Tibial artery (tissue), 4 donors: ENCODE measurements around the gene TMEM44.
A peak's percentile ranks its signal among the peaks of the same experiment; 100 is the strongest.
"Not testable (repeated sequence)": the region's sequence is repeated elsewhere in the genome, so short reads cannot be mapped to it uniquely, and the experiment has no call there.

ENCODE experiments used
- DNase-seq, 2 donors: peaks; one replicate each; pipeline ENCODE4 v3.0.0-alpha.2; 2019
- H3K27ac ChIP-seq, 2 donors: fragments of 200-600 bp; sonication (generic) in 1 of 2; 1 replicate in 1 of 2; 2 replicates in 1 of 2; pipeline ENCODE4 v1.5.1; 2018 to 2019; ENCODE audit warnings: mild to moderate bottlenecking in 1 of 2
- H3K27me3 ChIP-seq, 2 donors: fragments of 200-600 bp; sonication (generic) in 1 of 2; one replicate each; pipeline versions ENCODE4 v1.5.1 to v1.6.0; 2016 to 2019
- H3K36me3 ChIP-seq, 3 donors: fragments of 200-600 bp; sonication (generic) in 2 of 3; one replicate each; pipeline ENCODE4 v1.5.1; 2016 to 2019; ENCODE audit warnings: mild to moderate bottlenecking in 2 of 3
- H3K4me1 ChIP-seq, 4 donors: fragments of 200-600 bp; sonication (generic) in 2 of 4; 1 replicate in 3 of 4; 2 replicates in 1 of 4; pipeline ENCODE4 v1.5.1; 2016 to 2019
- H3K4me3 ChIP-seq, 2 donors: fragments of 200-600 bp; sonication (generic) in 1 of 2; 1 replicate in 1 of 2; 2 replicates in 1 of 2; pipeline ENCODE4 v1.5.1; 2018 to 2019; ENCODE audit warnings: mild to moderate bottlenecking in 2 of 2
- H3K9me3 ChIP-seq, 3 donors: fragments of 200-600 bp; sonication (generic) in 1 of 3; one replicate each; pipeline ENCODE4 v1.5.1; 2016 to 2019
- CTCF ChIP-seq, 2 experiments: fragments of 200-600 bp in 1 of 2; fragments of 450-650 bp in 1 of 2; IDR thresholded peaks; one replicate each; pipeline ENCODE4 v1.5.1; 2017 to 2019; ENCODE audit warnings: antibody characterized with exemption in 2 of 2, mild to moderate bottlenecking in 1 of 2, moderate library complexity in 1 of 2
- intact Hi-C: fragments of 100-400 bp; cut with DNase I; formaldehyde crosslinking; loops from one replicate; pipeline ENCODE4 v1.15.0; 2023; ENCODE audit warnings: low total_unique reads

Gene TMEM44

DNA sequence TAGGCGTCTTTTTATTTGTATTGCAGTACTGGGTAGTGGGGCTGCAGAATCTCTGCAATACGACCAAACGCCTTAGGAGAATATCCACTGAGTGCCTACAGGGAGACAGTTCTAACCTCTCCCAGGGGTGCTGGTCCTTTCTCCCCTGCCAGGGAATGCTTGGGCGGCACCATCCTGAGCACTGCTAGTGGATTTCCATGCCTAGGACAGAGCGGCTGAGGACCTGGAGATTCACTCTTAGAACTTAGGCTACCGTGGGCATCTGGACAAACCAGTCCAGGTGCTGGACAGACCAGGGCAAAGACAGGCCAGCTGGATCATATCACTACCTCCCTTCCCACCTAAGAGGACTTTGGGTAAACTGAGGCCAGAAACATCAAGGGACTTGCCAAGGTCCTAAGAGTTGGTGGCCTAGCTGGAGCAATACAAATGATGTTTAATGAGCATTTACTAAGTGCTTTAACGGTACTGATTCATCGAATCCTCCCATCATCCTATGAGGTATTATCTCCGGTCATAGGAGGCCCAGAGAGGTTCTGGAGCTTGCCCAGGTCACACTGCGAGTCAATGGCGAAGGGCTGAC lies 902 bp downstream of the TMEM44 start:
- no peaks in the 10 kb centered on the region for H3K27me3 ChIP-seq
- peak in 1 of 2 donors; percentile 49 for DNase-seq
- H3K9me3 ChIP-seq, result no peaks in the 10 kb centered on the region
- no peak for TF ChIP-seq CTCF (IDR thresholded peaks at IDR 0.05)
- peaks cover 0 to 9% (median 2%) of the 10 kb centered on the region in 4 donors for H3K4me1 ChIP-seq
- H3K36me3 ChIP-seq, result no peaks in the 10 kb centered on the region
- intact Hi-C loops, result no loop called here
- no peak overlapping the region for H3K27ac ChIP-seq
- H3K4me3 ChIP-seq, result peak overlapping the region; percentile 58 to 64

DNA sequence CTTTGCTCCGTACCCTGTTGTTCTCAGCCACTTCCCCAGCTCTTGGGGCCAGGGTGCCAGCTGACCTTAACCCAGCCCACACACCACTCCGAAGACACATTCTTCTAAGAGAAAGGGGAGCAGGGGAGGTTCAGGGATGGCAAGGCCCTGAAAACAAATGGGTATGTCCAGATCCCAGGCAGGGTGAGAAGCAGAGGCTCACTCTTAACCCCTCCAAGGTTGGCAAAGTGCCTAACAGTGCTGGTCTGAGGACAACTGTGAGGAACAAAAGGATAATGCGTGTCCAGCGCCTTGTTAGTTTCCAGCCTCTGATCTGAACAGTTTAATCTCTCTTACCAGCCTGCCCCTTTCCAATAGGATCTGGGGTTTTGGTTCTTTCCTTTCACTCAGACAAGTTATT lies 1.5 kb downstream of the TMEM44 start:
- peaks cover 0 to 9% (median 2%) of the 10 kb centered on the region in 4 donors for H3K4me1 ChIP-seq
- H3K4me3 ChIP-seq, result no peak overlapping the region
- no peaks in the 10 kb centered on the region for H3K27me3 ChIP-seq
- no peaks in the 10 kb centered on the region for H3K9me3 ChIP-seq
- peak in 1 of 2 donors; percentile 28 for DNase-seq
- no peak overlapping the region for H3K27ac ChIP-seq
- H3K36me3 ChIP-seq, result no peaks in the 10 kb centered on the region
- intact Hi-C loops, result no loop called here
- TF ChIP-seq CTCF (IDR thresholded peaks at IDR 0.05), result no peak

DNA sequence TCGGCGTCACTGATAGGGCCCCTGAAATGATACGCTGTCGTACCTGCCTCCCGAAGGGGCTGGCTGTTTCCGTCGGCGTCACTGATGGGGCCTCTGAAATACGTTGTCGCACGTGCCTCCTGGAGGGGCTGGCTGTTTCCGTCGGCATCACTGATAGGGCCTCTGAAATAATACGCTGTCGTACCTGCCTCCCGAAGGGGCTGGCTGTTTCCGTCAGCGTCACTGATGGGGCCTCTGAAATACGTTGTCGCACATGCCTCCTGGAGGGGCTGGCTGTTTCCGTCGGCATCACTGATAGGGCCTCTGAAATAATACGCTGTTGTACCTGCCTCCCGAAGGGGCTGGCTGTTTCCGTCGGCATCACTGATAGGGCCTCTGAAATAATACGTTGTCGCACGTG lies 2.5 kb downstream of the TMEM44 start:
- H3K36me3 ChIP-seq, H3K4me3 ChIP-seq, H3K27ac ChIP-seq, H3K9me3 ChIP-seq, intact Hi-C loops, H3K27me3 ChIP-seq, H3K4me1 ChIP-seq: not testable (repeated sequence)
- peak in 1 of 2 donors; percentile 41 for DNase-seq

GRCh38 chr3:194624956-194625355 lies 8.3 kb downstream of the TMEM44 start:
- no peaks in the 10 kb centered on the region for H3K27me3 ChIP-seq
- DNase-seq, result no peak
- H3K9me3 ChIP-seq, result no peaks in the 10 kb centered on the region
- intact Hi-C loops, result no loop called here
- TF ChIP-seq CTCF (IDR thresholded peaks at IDR 0.05), result no peak
- no peak overlapping the region for H3K4me3 ChIP-seq
- H3K36me3 ChIP-seq, result peaks cover 0 to 17% (median 0%) of the 10 kb centered on the region in 3 donors
- H3K4me1 ChIP-seq, result no peaks in the 10 kb centered on the region
- H3K27ac ChIP-seq, result no peak overlapping the region

GRCh38 chr3:194623449-194624290 lies 9.5 kb downstream of the TMEM44 start:
- peaks cover 0 to 17% (median 0%) of the 10 kb centered on the region in 3 donors for H3K36me3 ChIP-seq
- DNase-seq, result no peak
- no peak for TF ChIP-seq CTCF (IDR thresholded peaks at IDR 0.05)
- no peaks in the 10 kb centered on the region for H3K27me3 ChIP-seq
- intact Hi-C loops, result no loop called here
- H3K4me1 ChIP-seq, result no peaks in the 10 kb centered on the region
- no peak overlapping the region for H3K4me3 ChIP-seq
- no peak overlapping the region for H3K27ac ChIP-seq
- no peaks in the 10 kb centered on the region for H3K9me3 ChIP-seq

DNA sequence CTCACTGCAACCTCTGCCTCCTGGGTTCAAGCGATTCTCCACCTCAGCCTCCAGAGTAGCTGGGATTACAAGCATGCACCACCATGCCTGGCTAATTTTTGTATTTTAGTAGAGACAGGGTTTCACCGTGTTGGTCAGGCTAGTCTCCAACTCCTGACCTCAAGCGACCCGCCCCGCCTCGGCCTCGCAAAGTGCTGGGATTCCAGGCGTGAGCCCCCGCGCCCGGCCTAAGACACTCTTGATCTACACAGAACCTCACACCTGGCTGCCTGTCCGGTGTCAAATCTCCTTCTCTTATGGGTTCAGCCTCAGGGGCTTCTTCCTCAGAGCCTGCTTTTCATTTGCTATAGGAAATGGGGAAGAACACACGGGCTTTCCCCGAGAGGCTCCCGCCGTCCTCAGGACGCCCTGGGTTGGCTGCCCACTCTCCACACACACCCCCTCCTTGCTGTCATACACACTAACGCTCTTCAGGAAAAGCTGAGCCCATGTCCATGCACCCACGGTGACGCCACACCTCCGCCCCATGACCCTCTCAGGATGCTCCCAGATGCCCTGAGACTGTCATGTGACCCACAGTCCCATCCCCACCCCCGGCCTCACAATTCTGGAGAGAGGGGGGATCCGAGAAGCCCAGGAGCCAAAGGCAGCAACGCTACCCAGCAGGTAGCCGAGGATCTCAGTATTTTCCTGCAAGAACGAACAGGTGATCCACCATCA lies 10.4 kb downstream of the TMEM44 start:
- TF ChIP-seq CTCF (IDR thresholded peaks at IDR 0.05), result no peak
- Histone ChIP-seq H3K27ac (no peak overlapping the region), H3K27me3 (no peaks in the 10 kb centered on the region), H3K9me3 (no peaks in the 10 kb centered on the region), H3K4me1 (no peaks in the 10 kb centered on the region), H3K4me3 (no peak overlapping the region), H3K36me3 (peaks cover 0 to 17% (median 0%) of the 10 kb centered on the region in 3 donors)
- no peak for DNase-seq
- intact Hi-C loops, result no loop called here
